D341Med (cell line): ENCODE data around the gene C12orf75.
"Not testable (repeated sequence)": the region's sequence is repeated elsewhere in the genome, so short reads cannot be mapped to it uniquely, and the experiment has no call there.

Experiments used
- DNase-seq: peaks from one replicate; pipeline ENCODE4 v3.0.0; 2012; ENCODE audit warnings: low spot score

Gene C12orf75

GRCh38 chr12:105378911-105379310, 48.4 kb downstream of the C12orf75 start:
- peak; percentile 49 for DNase-seq

GRCh38 chr12:105382771-105383622, 52.5 kb downstream of the C12orf75 start:
- peak; percentile 72 for DNase-seq

GRCh38 chr12:105384220-105384619, 53.7 kb downstream of the C12orf75 start:
- DNase-seq: no peak

GRCh38 chr12:105384916-105385535, 54.5 kb downstream of the C12orf75 start:
- no peak for DNase-seq

GRCh38 chr12:105386431-105386830, 55.9 kb downstream of the C12orf75 start:
- DNase-seq: no peak

GRCh38 chr12:105391231-105391630, 60.7 kb downstream of the C12orf75 start:
- no peak for DNase-seq

- DNase-seq: no peak
Observed at GRCh38 chr12:105393587-105393986, 63.1 kb downstream of the C12orf75 start.

GRCh38 chr12:105396024-105396423, 65.5 kb downstream of the C12orf75 start:
- DNase-seq: no peak

- no peak for DNase-seq
Observed at GRCh38 chr12:105396983-105397382, 66.5 kb downstream of the C12orf75 start.

- DNase-seq: no peak
Observed at GRCh38 chr12:105398930-105399329, 68.4 kb downstream of the C12orf75 start.

- no peak for DNase-seq
Observed at GRCh38 chr12:105399428-105400081, 69.1 kb downstream of the C12orf75 start.

- no peak for DNase-seq
Observed at GRCh38 chr12:105400227-105400626, 69.7 kb downstream of the C12orf75 start.

GRCh38 chr12:105401198-105401597, 70.7 kb downstream of the C12orf75 start:
- DNase-seq: no peak

- DNase-seq: peak; percentile 52
Observed at GRCh38 chr12:105402366-105402765, 71.9 kb downstream of the C12orf75 start.

GRCh38 chr12:105403095-105403494, 72.6 kb downstream of the C12orf75 start:
- DNase-seq: no peak

- DNase-seq: not testable (repeated sequence)
Observed at GRCh38 chr12:105404134-105404533, 73.6 kb downstream of the C12orf75 start.

- no peak for DNase-seq
Observed at GRCh38 chr12:105406497-105406896, 76.0 kb downstream of the C12orf75 start.

- no peak for DNase-seq
Observed at GRCh38 chr12:105409279-105409678, 78.8 kb downstream of the C12orf75 start.

GRCh38 chr12:105409801-105410471, 79.4 kb downstream of the C12orf75 start:
- peak; percentile 61 for DNase-seq

- DNase-seq: no peak
Observed at GRCh38 chr12:105413911-105414487, 83.5 kb downstream of the C12orf75 start.

- DNase-seq: no peak
Observed at GRCh38 chr12:105417732-105418131, 87.2 kb downstream of the C12orf75 start.

GRCh38 chr12:105418229-105418628, 87.7 kb downstream of the C12orf75 start:
- no peak for DNase-seq
